GM13977 (cell line): ENCODE results near the gene XAGE1B.
"Not testable (repeated sequence)": the region's sequence is repeated elsewhere in the genome, so short reads cannot be mapped to it uniquely, and the experiment has no call there.

ENCODE experiments used
- DNase-seq: peaks from one replicate; pipeline ENCODE4 v3.0.0; 2012; ENCODE audit warnings: low spot score
- CTCF ChIP-seq: IDR thresholded peaks from 2 replicates; pipeline ENCODE4 v1.5.1; 2012; ENCODE audit warnings: mild to moderate bottlenecking, control low read depth; ENCODE audit not compliant: insufficient read depth; ENCODE audit errors: extremely low read depth, missing control alignments
- in situ Hi-C: fragments of 300-500 bp; cut with MboI; formaldehyde crosslinking; loops from one replicate; pipeline ENCODE4 v1.12.0; 2022; ENCODE audit warnings: low sequenced_read_pairs, low pct_unique_long_range_greater_than_20kb, mixed read lengths, inconsistent platforms; ENCODE audit not compliant: unreplicated experiment

The XAGE1B gene

DNA sequence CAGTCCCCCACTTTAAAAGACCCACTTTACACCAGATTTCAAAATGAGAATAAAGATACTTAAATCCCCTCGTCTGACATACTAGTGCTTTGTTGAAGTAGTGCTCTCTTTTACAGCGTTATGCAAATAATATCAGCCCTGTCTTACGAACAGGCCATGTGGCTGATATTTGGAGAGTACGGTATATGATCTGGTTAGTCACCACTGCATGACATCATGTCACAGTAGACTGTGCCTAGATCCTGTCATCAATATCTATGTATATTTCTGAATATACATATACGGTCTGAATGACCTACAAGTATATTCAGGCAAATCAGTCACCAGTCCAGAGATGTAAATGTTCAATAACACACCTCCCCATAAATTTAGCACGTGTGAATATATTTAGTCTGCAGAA, 25.4 kb upstream of the XAGE1B start:
- no peak for DNase-seq
- in situ Hi-C loops = no loop called here
- TF ChIP-seq CTCF = no peak

- in situ Hi-C loops, DNase-seq: not testable (repeated sequence)
Measured at GRCh38 chrX:52541051-52541450, 24.2 kb upstream of the XAGE1B start.

- in situ Hi-C loops, DNase-seq: not testable (repeated sequence)
Measured at GRCh38 chrX:52516110-52516986, 515 bp downstream of the XAGE1B start.

GRCh38 chrX:52511126-52511525, 5.7 kb downstream of the XAGE1B start:
- DNase-seq = not testable (repeated sequence)

DNA sequence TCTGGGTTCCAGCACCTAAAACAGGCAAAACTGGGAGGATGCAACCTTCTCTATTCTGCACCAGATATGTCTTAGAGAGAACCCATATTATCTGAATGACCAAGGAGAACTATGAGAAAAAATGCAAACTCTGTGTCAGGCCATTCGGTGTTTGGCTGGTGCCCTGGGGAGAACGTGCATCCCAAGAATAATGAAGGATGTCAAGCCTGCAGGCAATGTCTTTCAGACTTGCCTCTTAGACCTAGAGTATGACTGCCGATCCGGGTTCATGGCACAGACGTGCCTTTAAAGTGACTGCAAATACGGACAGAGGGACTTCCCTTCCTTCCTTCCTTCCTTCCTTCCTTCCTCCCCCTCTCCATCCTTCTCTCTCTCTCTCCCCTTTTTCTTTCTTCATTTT, 6.9 kb downstream of the XAGE1B start:
- TF ChIP-seq CTCF = no peak
- no peak for DNase-seq
- in situ Hi-C loops = no loop called here

More at GRCh38 chrX:52511126-52511525, 5.7 kb downstream of the XAGE1B start:
- in situ Hi-C loops = not testable (repeated sequence)

- TF ChIP-seq CTCF = no peak
- no peak for DNase-seq
- in situ Hi-C loops = no loop called here
Measured at GRCh38 chrX:52507331-52507730, 9.5 kb downstream of the XAGE1B start.

DNA sequence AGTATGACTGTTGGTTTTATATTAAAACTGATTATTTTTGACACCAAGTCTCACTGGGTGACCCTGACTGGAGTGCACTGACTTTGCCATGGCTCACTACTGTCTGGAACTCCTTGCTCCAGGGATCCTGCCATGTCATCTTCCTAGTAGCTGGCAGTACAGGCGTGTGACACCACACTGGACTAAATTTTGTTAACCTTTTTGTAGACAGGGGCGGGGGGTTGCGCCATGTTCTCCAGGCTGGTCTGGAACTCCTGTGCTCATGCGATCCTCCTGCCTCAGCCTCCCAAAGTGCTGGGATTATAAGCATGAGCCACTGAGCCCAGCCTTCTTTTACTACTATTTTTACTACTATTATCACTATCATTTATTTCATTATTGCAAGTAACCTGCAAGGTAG, 12.3 kb downstream of the XAGE1B start:
- TF ChIP-seq CTCF = no peak
- no peak for DNase-seq
- in situ Hi-C loops = no loop called here

DNA sequence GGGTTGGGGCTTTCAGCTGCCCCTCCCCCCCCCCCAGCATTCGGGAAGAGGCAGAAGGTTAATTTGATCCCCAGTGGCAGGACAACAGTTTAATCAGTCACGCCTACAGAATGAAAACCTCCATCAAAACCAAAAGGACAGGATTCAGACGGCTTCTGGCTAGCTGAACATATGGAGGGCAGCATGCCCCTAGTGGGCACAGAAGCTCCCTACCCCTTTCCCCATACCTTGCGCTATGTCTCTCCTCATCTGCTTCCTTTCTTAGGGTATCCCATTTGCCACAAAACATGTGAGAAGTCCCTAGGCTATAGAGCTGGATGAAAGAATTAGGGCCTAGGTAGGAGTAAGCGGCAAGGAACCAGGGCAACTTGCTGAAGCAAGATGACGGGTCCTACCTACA, 15.5 kb downstream of the XAGE1B start:
- DNase-seq, in situ Hi-C loops: not testable (repeated sequence)

DNA sequence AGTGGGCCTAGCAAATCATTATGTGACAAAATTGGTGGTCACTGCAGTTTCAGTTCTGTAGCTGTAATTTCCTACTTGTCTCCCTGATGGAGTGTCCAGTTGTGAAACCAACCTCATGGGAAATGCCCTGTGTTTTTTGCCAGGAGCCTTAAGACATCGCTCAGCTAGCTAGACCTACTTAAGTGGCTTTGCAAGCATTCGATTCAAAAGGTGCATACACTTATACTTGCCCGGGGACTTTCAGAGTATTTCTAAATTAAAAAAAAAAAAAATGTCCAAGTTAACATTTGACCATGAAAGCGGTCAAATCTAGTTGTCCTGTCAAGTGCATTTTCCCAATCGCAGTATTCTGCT, 20.5 kb downstream of the XAGE1B start:
- DNase-seq, in situ Hi-C loops: not testable (repeated sequence)

- DNase-seq, in situ Hi-C loops: not testable (repeated sequence)
Measured at GRCh38 chrX:52495545-52496418, 21.1 kb downstream of the XAGE1B start, which contains the start of gene XAGE1A. TSS of gene XAGE1A (plus strand) at chrX:52495808. CDS start at chrX:52497362, 1,554 bp downstream.

GRCh38 chrX:52471301-52471700, 45.6 kb downstream of the XAGE1B start:
- in situ Hi-C loops, DNase-seq: not testable (repeated sequence)
